NK-92 (cell line): Measurements from ENCODE around the gene TMEM198.

Experiments used
- DNase-seq: peaks from one replicate; lab custom pipeline; 2025; ENCODE audit not compliant: unreplicated experiment; lab: John Stamatoyannopoulos, UW

Gene TMEM198

DNA sequence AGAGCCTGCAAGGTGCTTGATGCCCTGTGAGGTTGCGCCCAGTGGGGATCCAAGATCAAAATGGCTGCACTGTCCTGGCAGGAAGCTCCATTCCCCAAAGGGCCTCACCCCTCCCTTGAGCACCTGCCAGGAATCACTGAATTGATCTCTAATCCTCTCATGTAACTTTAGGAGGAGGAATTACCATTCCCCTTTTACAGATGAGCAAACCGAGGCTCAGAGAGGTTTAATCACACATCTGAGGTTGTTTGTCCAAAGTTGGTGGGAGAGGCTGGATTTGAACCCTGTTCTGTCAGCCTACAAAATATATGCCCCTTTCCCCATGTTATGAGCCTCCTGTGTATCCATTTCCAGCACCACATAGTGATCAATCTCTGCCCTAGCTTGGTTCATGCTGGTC, 19.0 kb upstream of the TMEM198 start:
- no peak for DNase-seq

DNA sequence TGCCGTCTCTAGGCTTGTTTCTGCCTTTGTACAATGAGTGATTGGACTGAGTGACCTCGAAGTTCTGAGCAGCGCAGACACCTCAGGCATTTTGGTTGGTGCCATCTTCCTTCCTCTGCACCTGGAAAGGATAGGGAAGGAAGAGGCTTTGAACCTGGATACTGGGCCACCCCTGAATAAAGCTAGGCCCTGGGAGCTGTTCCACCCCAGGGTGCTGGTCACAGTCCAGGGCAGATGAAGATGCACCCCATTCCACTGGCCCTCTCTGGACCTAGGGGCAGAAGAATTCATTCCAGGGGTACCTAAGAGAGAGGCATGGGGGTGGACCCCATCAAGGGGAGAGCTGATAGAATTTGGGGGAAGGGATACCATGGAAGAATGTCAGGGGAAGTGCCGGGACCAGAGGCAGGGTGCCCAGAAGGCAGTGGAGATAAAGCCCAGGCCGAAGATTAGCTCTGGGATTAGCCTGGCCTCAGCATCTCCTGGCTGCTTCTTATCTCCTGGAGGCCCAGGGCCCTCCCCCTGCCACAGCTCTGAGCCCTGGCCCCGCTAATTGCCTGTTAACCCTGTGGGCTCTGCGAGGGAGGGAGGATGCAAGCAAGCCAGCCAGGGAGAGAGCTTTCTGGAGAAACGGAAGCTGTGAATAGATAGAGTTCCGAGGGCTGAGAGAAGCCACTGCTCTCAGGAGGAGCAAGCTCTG, 18.1 kb upstream of the TMEM198 start:
- no peak for DNase-seq

DNA sequence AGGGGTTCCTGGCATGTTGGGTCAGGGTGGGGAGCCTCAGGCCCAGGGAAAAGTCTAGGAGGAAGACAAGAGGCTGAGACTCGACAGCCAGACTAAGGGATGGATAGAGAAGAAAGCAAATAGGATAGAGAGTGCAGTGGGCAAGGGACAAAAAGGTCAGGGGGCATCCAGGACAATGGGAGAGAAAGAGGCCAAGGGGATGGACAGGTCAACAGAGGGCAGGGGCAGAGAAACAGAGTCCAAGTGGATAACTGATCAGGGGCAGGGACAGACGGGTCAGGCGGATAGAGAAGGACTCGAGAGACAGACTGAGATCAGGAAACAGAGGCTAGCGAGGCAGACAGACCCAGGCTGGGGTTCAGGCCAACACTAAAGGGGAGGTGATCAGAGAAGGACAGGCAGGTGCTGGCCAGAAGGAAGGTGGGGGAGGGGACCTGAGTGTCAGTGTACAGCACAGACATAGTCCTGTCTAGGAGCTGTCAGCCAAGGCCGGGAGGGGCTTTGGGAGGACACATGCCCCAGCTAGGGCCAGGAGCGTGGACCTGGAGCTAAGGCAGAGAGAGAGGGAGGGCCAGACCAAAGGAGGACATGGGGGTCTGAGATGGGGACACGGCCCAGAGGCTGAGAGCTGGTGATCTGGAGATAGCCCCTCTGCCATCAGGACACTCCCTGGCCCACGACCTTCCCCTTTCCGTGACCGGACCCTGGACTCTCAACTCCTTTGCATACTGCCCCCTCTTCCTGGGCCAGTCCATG, 17.3 kb upstream of the TMEM198 start:
- DNase-seq: no peak

DNA sequence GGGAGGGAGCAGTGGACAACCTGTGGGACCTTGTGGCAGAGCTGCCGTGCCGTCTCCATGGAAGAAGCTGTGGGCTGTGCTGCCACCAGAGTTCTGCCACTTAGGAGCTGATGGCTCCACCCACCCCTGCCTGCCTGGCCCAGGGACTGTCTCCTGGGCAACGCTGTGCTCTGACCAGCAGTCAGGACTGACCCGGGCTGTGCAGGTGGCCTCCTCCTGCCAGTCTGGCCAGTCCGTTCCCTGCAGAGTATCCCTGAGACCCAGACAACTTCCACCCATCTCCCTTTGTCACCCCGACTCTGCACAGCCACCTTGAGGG, 16.8 kb upstream of the TMEM198 start:
- DNase-seq: no peak

DNA sequence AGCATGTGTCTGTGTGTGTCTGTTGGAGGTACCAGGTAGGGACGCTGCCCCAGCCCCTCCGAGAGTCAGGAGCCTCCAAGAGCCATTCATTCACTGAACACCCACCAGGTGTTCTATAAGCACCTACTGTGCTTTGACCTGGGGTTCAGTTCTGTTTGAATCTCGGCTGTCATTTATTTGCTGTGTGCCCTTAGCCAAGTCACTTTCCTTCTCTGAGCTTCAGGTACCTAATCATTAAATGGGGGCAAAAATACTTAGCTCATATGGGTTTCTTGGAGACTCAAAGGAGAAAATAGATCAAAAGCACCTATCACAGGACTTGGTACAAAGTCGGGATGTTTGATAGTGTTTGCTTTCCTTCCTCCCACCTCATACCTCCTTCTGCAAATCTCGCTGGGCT, 16.4 kb upstream of the TMEM198 start:
- DNase-seq: no peak

DNA sequence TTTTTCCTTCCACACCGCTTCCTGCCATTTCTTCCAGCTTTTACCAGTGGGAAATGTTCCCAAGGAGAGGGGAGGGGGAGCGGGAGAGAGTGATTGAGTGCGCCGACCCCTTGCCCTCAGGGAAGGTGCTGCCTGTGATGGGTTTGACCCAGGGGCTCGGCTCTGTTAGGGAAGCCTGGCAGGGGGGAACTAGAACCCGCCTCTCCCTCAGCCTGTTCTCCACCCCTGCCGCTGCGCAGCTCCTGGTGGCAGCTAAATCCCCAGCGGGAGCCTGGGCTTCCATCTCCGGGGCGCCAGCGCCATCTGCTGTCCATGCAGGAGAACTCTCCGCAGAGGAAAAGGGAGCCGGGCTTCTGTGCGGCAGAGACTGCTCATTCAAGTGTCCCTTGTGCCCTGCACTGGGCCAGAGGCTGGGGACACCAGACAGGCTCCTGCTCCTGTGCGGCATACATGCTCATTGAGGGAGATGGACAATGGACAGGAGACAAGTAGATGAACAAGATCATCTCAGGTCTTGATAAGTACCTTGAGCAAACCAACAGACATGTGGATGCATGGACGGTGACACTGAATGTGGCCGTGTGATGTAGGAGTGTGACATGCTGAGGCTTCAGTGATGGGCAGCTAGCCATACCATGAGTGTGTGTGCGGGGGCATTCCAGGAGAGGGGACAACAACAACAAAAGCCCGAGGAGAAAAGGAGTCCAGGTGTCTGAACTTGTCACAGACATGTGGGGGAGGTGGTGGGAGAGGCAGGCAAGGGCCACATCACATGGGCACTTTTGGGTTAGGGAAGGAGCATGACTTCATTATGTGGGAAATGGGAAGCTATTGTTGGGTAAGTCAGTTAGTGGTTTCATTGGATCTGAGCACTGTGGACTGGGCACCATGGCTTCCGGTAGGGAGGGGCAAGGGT, 13.5 kb upstream of the TMEM198 start:
- peak; percentile 13 for DNase-seq

DNA sequence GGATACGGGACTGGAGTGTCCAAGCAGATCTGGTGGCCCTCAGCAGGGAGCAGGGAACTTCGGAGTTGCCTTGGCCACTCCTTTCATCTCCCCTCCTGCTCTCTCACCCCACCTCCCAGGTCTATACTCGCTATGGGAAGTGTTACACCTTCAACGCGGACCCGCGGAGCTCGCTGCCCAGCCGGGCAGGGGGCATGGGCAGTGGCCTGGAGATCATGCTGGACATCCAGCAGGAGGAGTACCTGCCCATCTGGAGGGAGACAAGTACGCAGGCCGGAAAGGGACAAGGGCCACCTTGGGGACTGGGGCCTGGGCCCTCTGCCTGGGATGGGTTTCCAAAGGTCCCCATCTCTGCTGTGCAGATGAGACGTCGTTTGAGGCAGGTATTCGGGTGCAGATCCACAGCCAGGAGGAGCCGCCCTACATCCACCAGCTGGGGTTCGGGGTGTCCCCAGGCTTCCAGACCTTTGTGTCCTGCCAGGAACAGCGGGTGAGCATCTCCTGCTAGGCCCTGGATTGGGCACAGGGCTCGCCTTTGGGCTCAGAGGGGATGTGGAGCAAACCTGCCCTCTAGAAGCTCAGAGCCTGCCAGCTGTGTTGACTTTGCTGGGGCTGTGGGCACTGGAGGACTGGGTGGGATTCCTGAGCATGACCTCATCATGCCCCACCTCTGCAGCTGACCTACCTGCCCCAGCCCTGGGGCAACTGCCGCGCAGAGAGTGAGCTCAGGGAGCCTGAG, 12.0 kb upstream of the TMEM198 start:
- DNase-seq: no peak

DNA sequence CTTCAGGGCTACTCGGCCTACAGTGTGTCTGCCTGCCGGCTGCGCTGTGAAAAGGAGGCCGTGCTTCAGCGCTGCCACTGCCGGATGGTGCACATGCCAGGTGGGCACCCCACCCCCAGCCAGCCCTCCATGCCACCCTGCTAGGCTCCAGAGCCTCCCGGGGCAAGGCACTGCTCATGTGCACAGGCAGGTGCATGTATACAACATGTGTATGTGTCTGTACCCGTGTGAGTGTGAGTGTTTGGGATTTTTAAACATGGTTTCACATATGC, 11.5 kb upstream of the TMEM198 start:
- no peak for DNase-seq

DNA sequence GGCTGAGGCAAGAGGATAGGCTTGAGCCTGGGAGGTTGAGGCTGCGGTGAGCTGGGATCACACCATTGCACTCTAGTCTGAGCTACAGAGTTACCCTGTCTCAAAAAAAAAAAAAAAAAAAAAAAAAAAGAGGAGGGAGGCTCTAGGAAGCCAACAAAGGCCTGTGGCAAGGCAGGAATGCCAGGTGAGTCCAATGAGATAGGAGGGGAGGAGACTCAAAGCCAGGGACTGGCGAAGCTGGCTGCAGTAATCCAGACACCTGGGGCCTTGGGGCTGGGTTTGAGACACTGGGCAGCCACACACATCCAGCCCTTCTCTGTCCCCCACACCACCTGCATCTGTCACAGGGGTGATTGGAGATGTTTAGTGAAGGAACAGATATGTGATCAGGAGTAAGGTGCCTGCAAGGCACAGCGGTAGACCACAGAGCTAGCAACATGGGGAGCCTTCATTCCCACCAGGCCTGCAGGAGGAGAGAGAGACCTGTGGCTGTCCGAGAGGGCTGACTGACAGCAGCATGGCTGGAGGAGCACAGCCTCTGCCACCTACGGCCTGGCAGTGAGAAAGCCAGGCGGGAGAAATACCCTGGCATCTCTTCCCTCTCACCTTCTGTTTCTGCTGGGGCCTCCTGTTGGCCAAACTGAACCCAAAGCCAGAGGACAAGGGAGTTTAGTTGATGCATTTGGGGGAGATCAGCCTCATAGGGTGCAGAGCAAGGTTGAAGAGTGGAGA, 9.7 kb upstream of the TMEM198 start:
- no peak for DNase-seq

DNA sequence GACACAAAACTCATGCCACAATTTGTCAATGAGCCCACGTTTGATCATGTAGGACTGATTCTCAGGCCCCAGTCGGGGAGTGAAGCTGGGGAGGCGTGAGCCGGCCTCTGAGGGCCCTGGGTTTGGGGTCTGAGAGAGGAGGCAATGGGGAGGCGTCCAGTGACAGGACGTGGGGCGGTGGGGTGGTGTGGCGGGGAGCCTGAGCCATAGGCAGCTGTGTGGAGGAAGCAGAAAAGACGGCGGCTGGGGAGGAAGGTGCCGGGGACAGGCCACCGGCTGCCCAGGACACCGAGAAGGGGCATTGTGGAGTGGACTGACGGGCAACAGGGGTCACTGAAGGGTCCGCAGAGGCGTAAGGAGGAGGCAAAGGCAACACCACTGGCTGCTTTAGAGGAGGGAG, 7.4 kb upstream of the TMEM198 start:
- DNase-seq: no peak

DNA sequence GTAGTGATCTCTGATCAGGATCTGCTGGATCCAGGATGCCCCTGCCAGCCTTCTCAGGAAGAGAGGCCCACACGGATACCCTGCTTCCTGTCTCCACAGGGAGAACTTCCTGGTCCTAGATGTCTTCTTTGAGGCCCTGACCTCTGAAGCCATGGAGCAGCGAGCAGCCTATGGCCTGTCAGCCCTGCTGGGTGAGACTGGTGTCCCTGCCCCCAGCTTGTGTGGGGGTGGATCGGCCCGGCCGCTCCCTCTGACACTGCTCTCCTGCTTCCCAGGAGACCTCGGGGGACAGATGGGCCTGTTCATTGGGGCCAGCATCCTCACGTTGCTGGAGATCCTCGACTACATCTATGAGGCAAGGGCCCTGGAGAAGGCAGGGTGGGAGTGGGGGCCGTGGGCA, 6.9 kb upstream of the TMEM198 start:
- no peak for DNase-seq

DNA sequence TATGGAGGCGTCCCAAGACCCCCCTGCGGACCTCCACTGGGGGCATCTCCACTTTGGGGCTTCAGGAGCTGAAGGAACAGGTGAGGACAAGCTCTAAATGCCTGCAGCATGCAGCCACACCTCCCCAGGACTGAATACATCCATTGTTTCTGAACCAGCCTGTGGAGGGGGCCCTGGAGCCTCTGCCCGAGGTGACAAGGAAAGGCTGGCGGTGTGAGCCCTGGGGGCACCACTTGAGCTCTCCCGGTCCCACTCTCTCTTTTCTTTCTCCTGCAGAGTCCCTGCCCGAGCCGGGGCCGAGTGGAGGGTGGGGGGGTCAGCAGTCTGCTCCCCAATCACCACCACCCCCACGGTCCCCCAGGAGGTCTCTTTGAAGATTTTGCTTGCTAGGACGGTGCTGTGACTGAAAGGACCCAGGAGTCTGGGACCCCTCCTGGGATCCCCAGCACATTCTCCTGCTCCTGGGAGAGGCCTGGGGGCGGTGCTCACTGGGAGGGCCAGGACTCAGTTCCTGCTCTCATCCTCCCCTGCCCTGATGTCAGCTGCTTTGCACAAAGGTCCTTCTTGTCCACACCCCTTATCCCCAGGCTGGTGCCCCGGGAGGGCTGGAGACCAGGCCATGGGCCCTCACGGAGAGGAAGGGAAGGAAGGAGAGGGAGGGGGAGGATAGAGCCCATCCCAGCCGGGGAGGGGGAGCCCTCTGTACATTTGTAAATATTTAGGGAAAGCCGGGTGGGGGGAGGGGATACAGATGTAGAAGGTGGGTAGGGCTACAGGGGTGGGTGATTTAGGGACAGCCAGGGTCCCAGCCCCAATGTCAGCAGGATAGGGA, 6.0 kb upstream of the TMEM198 start:
- no peak for DNase-seq

DNA sequence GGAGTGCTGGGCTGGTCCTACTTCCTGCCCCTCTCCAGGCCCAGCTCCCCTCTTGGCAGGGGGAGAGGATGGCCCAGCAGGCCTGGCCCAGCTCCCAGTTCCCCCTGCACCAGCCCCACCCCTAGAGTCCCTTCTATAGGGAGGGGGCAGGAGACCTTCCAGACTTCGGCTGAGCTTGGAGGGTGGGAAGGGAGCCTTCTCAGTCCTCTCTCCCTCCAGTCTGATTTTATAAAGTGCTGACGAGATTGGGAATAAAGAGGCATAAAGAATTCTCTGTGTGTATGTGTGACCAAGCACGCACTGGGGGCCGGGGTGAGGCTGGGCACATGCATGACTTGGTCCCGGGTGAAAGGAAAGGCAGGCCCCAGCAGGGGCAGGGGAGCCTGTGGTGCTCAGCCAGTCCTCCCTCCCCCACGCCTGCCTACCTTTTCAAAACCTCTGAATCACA, 5.3 kb upstream of the TMEM198 start:
- DNase-seq: no peak

DNA sequence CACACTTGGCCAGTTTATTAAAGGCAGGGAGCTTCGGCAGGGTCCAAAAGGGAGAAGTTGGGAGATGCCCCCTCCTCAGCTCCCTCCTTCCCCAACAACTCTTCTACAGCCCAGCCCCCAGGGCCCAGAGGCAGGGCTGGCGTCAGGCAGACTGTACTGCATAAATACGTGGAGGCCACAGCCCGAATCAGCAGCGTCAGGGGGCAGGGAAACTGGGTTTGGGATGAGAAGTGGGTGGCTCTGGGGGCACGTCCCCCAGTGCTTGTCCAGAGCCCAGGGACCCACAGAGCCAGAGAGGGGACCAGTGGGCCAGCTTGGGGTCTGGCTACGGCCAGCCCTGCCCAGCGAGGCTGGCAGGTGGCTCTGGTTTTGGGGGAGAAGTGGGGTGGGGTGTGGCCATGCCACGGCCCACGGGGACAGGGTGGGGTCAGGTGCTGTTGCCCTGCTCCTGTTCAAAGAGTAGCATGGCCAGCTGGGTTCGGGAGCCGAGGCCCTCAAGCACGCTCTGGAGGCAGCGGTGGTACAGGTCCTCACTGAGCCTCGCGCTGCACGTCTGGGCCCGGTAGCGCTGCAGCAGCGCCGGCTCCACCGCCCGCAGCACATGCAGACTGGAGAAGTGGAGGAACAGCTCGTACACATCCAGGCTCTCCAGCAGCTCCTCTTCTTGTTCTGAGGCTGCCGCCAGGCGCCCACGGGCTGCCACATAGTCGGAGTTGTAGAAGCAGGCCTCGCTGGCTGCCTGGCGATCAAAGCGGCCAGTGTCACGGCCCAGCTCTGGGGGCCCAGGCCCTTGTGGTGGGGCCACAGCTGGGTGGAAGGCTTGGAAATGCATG, 4.7 kb upstream of the TMEM198 start:
- DNase-seq: no peak

DNA sequence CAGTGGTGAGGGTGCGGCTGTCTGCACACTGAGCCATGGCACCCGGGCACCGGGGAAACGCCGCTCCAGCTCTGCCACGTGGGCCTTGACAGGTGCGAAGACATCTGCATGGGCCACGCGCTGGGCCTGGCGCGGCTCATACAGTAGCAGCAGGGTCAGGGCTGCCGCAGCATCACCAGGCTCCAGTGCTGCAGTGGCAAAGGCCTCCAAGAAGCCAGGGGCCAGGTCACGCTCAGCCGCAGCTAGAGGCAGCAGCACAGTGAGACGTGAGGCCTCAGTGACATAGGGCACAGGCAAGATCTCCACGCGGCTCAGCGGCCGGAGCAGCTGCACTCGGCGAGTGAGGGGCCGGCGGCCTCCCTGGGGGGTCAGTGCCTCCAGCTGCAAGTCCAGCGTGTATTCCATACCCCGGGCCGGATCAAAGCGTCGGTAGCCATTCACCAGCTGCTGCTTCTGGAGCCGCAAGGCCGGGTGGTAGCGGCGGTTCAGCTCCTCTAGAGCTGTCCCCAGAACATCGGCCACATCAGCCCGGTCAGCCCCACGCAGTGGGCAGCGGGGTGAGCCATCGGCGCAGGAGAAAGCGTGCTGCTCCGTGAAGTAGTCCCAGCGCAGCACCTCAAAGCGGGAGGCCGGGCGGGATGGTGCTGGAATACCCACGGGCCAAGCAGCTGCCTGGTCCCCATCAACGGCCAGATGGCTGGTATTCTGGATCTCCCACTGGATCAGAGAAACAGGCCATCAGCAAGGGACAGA, 3.7 kb upstream of the TMEM198 start:
- no peak for DNase-seq

DNA sequence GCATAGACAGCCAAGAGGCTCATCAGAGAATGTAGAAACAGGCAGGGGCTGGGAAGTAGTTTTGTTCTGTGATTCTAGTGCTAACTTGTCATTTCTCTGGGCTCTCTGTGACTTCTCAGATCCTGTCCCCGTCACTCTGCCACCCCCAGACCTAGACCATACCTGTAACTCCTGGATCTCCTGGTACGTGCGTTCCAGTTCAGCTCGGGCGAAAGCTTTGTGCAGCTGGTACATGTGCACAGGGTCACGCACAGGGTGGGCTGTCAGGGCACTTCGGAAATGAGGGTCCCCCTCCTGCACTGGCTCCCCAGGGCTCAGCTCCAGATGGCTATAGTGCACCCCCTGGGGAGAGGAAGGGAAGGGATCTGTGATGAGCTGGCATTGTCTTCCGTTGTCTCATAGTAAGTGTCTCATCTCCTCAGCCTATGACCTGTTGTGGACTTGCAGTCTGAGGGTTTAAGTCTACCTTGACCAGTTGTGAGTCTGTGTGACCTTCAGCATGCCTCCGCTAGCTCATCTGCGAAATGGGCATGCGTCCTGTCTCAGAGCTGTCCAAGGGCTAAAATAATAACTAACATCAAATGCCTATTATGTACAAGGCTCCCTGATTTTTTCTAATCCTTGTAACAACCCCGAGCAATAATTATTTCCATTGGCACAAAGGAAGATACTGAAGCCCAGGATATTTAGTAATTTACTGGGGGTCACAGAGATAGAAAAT, 2.9 kb upstream of the TMEM198 start:
- DNase-seq: no peak

DNA sequence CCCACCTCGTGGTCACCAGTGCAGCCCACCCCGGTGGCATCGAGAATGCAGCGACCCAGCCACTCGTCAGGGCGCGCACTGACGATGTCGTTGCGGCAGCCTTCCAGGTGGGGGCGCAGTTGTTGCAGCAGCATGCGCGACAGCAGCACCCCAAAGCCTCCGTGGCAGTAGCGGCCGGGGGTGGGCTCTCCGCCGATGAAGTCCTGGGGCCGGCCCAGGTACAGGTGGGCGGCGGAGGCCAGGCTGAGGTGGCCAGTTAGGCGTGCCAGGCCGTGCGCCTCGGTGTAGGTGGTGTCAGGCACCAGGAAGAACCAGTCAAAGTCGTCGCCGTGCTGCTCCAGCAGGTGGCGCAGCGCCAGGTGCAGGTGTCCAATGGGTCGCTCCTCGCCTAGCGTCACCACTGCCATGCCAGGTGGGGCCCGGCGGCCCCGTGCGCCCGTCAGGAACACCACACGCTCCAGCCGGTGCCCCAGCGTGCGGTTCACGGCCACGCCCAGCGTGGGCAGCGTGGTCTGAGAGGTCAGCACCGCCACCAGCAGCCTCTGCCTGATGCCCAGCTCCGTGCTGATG, 2.1 kb upstream of the TMEM198 start:
- peak; percentile 26 for DNase-seq
